HepG2 (cell line): Measurements from ENCODE around the gene POFUT2. TPM values are rescaled to one million over a fixed set of nuclear protein-coding genes. Genes with fewer than 3 reads are reported as not detected.

Experiments
- CBX5 ChIP-seq: sonication (generic); formaldehyde crosslinking; IDR thresholded peaks from 2 replicates; pipeline ENCODE4 v1.4.0; 2020; ENCODE audit warnings: missing genetic modification reagents, borderline replicate concordance
- EEA1 ChIP-seq: sonication (generic); formaldehyde crosslinking; IDR thresholded peaks from 2 replicates; pipeline ENCODE4 v1.5.1; 2020; ENCODE audit warnings: mild to moderate bottlenecking, missing genetic modification reagents, borderline replicate concordance
- IRX3 ChIP-seq: sonication (generic); formaldehyde crosslinking; IDR thresholded peaks from 2 replicates; pipeline ENCODE4 v1.8.1; 2023; ENCODE audit warnings: mild to moderate bottlenecking, low read depth, missing genetic modification reagents, borderline replicate concordance
- JUN ChIP-seq: sonication (generic); formaldehyde crosslinking; IDR thresholded peaks from 2 replicates; pipeline ENCODE4 v1.4.0; 2020; ENCODE audit warnings: mild to moderate bottlenecking, missing genetic modification reagents
- KAT8 ChIP-seq: IDR thresholded peaks from 2 replicates; pipeline ENCODE4 v1.6.1; 2016; ENCODE audit warnings: missing genetic modification reagents, missing compliant biosample characterization
- RAD21 ChIP-seq: fragments of 450-650 bp; formaldehyde crosslinking; IDR thresholded peaks from 2 replicates; pipeline ENCODE4 v1.5.0; 2020; ENCODE audit warnings: mild to moderate bottlenecking
- RAD51 ChIP-seq: fragments of 450-650 bp; IDR thresholded peaks from 2 replicates; pipeline ENCODE4 v1.6.1; 2016; ENCODE audit warnings: borderline replicate concordance
- SMAD1 ChIP-seq: sonication (generic); formaldehyde crosslinking; IDR thresholded peaks from 2 replicates; pipeline ENCODE4 v1.4.0; 2020; ENCODE audit warnings: missing genetic modification reagents, low read depth, mild to moderate bottlenecking, borderline replicate concordance
- ZNF138 ChIP-seq: sonication (generic); formaldehyde crosslinking; IDR thresholded peaks from 2 replicates; pipeline ENCODE4 v1.5.0; 2020; ENCODE audit warnings: mild to moderate bottlenecking, low read depth, missing genetic modification reagents
- ZNF30 ChIP-seq: sonication (generic); formaldehyde crosslinking; IDR thresholded peaks from 2 replicates; pipeline ENCODE4 v1.5.0; 2020; ENCODE audit warnings: mild to moderate bottlenecking, missing genetic modification reagents
- ZNF329 ChIP-seq: sonication (generic); formaldehyde crosslinking; IDR thresholded peaks from 2 replicates; pipeline ENCODE4 v1.9.0; 2021; ENCODE audit warnings: low read depth, mild to moderate bottlenecking, missing genetic modification reagents
- ZNF547 ChIP-seq: sonication (generic); formaldehyde crosslinking; IDR thresholded peaks from 2 replicates; pipeline ENCODE4 v1.5.1; 2020; ENCODE audit warnings: mild to moderate bottlenecking, missing genetic modification reagents
- ZNF670 ChIP-seq: sonication (generic); formaldehyde crosslinking; IDR thresholded peaks from 2 replicates; pipeline ENCODE4 v1.8.0; 2022; ENCODE audit warnings: mild to moderate bottlenecking, missing genetic modification reagents, borderline replicate concordance
- ZNF749 ChIP-seq: sonication (generic); formaldehyde crosslinking; IDR thresholded peaks from 2 replicates; pipeline ENCODE4 v1.8.0; 2022; ENCODE audit warnings: mild to moderate bottlenecking, missing genetic modification reagents, moderate library complexity, borderline replicate concordance
- ZSCAN12 ChIP-seq: sonication (generic); formaldehyde crosslinking; IDR thresholded peaks from 2 replicates; pipeline ENCODE4 v1.9.0; 2021; ENCODE audit warnings: mild to moderate bottlenecking, missing genetic modification reagents
- polyA plus RNA-seq, 8 experiments: library from polyadenylated mRNA; depleted of rRNA in 3 of 8; stranded (reverse) in 7 of 8; unstranded in 1 of 8; fragments of >200 nt; fragmentation: Illumina TruSeq in 4 of 8; extraction: Trizol in 4 of 8; gene quantifications; 2 replicates each; pipeline versions ENCODE4 v1.2.1 to v1.2.3, GENCODE V29; 2011 to 2016; ENCODE audit warnings: low read depth in 4 of 8, missing spikeins in 1 of 8, mixed read lengths in 1 of 8; ENCODE audit not compliant: insufficient read depth in 1 of 8
- total RNA-seq, 5 experiments: library from RNA; depleted of rRNA; stranded (reverse); fragments of >200 nt; fragmentation: Illumina TruSeq; extraction: Trizol; gene quantifications; 2 replicates each; pipeline ENCODE4 v1.2.3, GENCODE V29; 2016; ENCODE audit warnings: low read depth in 1 of 5
- TF ChIP-seq, protein P1 (sequence below): sonication (generic); formaldehyde crosslinking; IDR thresholded peaks from 2 replicates; pipeline ENCODE4 v1.5.0; 2020; ENCODE audit warnings: mild to moderate bottlenecking, missing genetic modification reagents, borderline replicate concordance
- TF ChIP-seq, protein P2 (sequence below): IDR thresholded peaks from 2 replicates; pipeline ENCODE4 v1.6.1; 2016; ENCODE audit warnings: missing compliant biosample characterization, missing genetic modification reagents, borderline replicate concordance
- TF ChIP-seq, protein P3 (sequence below): sonication (generic); formaldehyde crosslinking; IDR thresholded peaks from 2 replicates; pipeline ENCODE4 v1.4.0; 2020; ENCODE audit warnings: missing genetic modification reagents
- TF ChIP-seq, protein P4 (sequence below): IDR thresholded peaks from 2 replicates; pipeline ENCODE4 v1.6.1; 2016

POFUT2 gene
- total and polyA plus RNA-seq, 2 of the 13 experiments (the other 11 are each of a cell fraction or from before 2014, with no cell fraction given), result 22.8 to 24.0 TPM

DNA sequence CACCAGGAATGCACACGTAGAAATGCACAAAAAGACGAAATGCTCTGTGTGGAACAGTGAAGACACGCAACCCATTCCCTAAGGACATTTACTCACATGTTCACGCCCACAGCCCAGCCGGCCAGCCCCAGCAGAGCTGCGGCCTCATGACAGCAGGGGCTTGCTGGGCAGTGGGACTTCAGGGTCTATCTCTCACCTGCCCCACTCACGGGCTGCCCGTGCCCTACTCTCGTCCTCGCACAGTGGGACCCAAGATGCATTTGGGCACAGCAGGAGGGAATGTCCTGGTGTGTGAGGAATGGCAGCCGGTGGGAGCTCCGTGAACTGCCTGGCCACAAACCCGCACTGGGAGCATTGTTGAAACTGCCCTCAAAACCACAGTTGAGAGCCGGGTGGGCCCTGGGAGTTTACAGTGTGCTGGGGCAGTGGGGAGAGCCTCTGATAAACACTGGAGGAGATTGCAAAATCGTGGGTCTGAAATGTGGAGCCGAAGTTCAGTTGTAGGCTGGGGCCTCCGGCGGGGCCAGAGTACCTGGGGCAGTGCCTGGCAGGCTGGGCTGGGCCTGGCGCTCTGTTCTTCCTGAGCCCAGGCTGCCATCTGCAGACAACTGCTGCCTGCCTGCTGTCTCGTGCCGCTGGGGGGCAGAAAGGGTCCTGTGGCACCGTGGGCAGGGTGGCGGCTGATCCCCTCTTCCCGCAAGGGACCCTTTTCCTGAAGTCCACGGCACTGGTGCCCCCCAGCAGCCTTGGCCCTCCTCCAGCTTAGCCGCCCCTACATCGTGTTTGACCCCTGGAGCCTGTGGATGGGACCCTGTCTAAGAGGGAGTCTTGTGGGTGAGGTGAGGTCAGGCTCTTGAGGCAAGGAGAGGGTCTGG, 20.7 kb upstream of the POFUT2 start (continued):
- TF ChIP-seq, protein P1, sequence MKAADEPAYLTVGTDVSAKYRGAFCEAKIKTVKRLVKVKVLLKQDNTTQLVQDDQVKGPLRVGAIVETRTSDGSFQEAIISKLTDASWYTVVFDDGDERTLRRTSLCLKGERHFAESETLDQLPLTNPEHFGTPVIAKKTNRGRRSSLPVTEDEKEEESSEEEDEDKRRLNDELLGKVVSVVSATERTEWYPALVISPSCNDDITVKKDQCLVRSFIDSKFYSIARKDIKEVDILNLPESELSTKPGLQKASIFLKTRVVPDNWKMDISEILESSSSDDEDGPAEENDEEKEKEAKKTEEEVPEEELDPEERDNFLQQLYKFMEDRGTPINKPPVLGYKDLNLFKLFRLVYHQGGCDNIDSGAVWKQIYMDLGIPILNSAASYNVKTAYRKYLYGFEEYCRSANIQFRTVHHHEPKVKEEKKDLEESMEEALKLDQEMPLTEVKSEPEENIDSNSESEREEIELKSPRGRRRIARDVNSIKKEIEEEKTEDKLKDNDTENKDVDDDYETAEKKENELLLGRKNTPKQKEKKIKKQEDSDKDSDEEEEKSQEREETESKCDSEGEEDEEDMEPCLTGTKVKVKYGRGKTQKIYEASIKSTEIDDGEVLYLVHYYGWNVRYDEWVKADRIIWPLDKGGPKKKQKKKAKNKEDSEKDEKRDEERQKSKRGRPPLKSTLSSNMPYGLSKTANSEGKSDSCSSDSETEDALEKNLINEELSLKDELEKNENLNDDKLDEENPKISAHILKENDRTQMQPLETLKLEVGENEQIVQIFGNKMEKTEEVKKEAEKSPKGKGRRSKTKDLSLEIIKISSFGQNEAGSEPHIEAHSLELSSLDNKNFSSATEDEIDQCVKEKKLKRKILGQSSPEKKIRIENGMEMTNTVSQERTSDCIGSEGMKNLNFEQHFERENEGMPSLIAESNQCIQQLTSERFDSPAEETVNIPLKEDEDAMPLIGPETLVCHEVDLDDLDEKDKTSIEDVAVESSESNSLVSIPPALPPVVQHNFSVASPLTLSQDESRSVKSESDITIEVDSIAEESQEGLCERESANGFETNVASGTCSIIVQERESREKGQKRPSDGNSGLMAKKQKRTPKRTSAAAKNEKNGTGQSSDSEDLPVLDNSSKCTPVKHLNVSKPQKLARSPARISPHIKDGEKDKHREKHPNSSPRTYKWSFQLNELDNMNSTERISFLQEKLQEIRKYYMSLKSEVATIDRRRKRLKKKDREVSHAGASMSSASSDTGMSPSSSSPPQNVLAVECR (CRISPR knock-in tag), result peak; percentile 70; the same call in 1 of the 2 replicates
- TF ChIP-seq ZNF30 (CRISPR knock-in tag), result no peak; the same call in 1 of the 2 replicates
- no peak; the same call in 1 of the 2 replicates for TF ChIP-seq RAD21 (CRISPR knock-in tag)
- peak; percentile 89; the same call in 1 of the 2 replicates for TF ChIP-seq EEA1 (CRISPR knock-in tag)
- 0 out of 2 replicates have a peak, but pooled peaks have one; percentile 73 for TF ChIP-seq ZNF329
- no peak for TF ChIP-seq RAD51
- TF ChIP-seq IRX3, result peak; percentile 69; the same call in 1 of the 2 replicates
- TF ChIP-seq, protein P2, sequence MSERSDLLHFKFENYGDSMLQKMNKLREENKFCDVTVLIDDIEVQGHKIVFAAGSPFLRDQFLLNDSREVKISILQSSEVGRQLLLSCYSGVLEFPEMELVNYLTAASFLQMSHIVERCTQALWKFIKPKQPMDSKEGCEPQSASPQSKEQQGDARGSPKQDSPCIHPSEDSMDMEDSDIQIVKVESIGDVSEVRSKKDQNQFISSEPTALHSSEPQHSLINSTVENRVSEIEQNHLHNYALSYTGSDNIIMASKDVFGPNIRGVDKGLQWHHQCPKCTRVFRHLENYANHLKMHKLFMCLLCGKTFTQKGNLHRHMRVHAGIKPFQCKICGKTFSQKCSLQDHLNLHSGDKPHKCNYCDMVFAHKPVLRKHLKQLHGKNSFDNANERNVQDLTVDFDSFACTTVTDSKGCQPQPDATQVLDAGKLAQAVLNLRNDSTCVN (CRISPR knock-in tag), result peak; percentile 19; the same call in 1 of the 2 replicates
- TF ChIP-seq, protein P3, sequence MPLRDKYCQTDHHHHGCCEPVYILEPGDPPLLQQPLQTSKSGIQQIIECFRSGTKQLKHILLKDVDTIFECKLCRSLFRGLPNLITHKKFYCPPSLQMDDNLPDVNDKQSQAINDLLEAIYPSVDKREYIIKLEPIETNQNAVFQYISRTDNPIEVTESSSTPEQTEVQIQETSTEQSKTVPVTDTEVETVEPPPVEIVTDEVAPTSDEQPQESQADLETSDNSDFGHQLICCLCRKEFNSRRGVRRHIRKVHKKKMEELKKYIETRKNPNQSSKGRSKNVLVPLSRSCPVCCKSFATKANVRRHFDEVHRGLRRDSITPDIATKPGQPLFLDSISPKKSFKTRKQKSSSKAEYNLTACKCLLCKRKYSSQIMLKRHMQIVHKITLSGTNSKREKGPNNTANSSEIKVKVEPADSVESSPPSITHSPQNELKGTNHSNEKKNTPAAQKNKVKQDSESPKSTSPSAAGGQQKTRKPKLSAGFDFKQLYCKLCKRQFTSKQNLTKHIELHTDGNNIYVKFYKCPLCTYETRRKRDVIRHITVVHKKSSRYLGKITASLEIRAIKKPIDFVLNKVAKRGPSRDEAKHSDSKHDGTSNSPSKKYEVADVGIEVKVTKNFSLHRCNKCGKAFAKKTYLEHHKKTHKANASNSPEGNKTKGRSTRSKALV (CRISPR knock-in tag), result no peak; the same call in 1 of the 2 replicates
- TF ChIP-seq, protein P4, sequence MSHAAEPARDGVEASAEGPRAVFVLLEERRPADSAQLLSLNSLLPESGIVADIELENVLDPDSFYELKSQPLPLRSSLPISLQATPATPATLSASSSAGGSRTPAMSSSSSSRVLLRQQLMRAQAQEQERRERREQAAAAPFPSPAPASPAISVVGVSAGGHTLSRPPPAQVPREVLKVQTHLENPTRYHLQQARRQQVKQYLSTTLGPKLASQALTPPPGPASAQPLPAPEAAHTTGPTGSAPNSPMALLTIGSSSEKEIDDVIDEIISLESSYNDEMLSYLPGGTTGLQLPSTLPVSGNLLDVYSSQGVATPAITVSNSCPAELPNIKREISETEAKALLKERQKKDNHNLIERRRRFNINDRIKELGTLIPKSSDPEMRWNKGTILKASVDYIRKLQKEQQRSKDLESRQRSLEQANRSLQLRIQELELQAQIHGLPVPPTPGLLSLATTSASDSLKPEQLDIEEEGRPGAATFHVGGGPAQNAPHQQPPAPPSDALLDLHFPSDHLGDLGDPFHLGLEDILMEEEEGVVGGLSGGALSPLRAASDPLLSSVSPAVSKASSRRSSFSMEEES (CRISPR knock-in tag), result 0 out of 2 replicates have a peak, but pooled peaks have one; percentile 35
- TF ChIP-seq ZNF670 (CRISPR knock-in tag), result peak; percentile 57; the same call in 1 of the 2 replicates
- no peak for TF ChIP-seq JUN (CRISPR knock-in tag)
- no peak for TF ChIP-seq ZSCAN12 (CRISPR knock-in tag)
- peak; percentile 53; the same call in 1 of the 2 replicates for TF ChIP-seq SMAD1 (CRISPR knock-in tag)
- 0 out of 2 replicates have a peak, but pooled peaks have one; percentile 9 for TF ChIP-seq ZNF138 (CRISPR knock-in tag)
- no peak; the same call in 1 of the 2 replicates for TF ChIP-seq CBX5 (CRISPR knock-in tag)
- peak; percentile 79 for TF ChIP-seq KAT8 (CRISPR knock-in tag)
- peak; percentile 67; the same call in 1 of the 2 replicates for TF ChIP-seq ZNF547 (CRISPR knock-in tag)
- no peak for TF ChIP-seq ZNF749 (CRISPR knock-in tag)
